Measurements from ENCODE around the gene GAL3ST3.

DNA sequence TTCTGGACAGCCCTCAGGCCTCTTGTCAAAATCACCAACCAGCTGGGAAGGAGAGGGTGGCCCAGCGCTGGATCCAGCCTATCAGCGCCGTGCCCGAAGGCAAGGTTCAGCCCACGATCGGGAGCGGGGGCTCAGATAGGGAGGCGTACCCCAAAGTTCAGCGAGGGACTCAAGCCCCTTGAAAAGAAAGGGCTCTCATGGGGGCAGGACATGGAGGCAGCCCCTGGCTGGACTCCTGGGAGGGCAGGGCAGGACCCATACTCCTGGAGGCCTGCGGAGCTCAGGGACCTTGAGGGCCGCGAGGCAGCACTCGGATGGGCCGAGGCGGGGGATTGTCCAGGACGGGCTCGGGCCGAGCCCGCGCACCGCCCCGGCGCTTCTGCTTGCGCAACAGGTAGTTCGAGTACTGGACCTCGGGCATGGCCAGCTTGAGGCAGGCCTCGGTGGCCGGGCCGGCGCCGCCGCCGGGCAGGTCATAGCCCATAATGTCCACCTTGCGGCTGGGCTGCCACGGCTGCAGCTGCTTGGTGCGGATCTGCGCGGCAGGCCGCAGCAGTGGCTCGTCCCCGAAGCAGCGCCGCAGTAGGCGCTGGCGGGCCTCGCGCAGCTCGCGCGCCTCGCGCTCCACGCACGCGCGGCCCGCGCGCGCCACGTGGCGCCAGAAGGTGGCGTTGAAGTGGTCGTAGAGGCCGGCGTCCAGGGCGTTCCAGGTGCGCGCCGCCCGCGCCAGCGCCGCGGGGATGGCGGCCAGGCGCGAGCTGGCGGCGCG is 6.5 kb downstream of the GAL3ST3 start:
- TF ChIP-seq, protein P1, sequence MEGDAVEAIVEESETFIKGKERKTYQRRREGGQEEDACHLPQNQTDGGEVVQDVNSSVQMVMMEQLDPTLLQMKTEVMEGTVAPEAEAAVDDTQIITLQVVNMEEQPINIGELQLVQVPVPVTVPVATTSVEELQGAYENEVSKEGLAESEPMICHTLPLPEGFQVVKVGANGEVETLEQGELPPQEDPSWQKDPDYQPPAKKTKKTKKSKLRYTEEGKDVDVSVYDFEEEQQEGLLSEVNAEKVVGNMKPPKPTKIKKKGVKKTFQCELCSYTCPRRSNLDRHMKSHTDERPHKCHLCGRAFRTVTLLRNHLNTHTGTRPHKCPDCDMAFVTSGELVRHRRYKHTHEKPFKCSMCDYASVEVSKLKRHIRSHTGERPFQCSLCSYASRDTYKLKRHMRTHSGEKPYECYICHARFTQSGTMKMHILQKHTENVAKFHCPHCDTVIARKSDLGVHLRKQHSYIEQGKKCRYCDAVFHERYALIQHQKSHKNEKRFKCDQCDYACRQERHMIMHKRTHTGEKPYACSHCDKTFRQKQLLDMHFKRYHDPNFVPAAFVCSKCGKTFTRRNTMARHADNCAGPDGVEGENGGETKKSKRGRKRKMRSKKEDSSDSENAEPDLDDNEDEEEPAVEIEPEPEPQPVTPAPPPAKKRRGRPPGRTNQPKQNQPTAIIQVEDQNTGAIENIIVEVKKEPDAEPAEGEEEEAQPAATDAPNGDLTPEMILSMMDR (IDR thresholded peaks at IDR 0.05), result no peak
- no peak for TF ChIP-seq POLR2A (IDR thresholded peaks at IDR 0.05)

All from uterus (tissue), 2 donors.